GM23338 (cell line): ENCODE data around the gene SEC22A.

Source experiments
- CREB1 ChIP-seq: fragments of 250-450 bp; sonication (Bioruptor Pico); IDR thresholded peaks from 2 replicates; pipeline ENCODE4 v1.5.0; 2020; ENCODE audit warnings: low read depth, mild to moderate bottlenecking, moderate library complexity
- CTCF ChIP-seq, 2 experiments: fragments of 200-600 bp in 1 of 2; sonication (generic) in 1 of 2; conservative IDR thresholded peaks; 2 replicates each; pipeline versions ENCODE4 v1.5.1 to v1.6.1; 2016 to 2017; ENCODE audit warnings: antibody characterized with exemption in 2 of 2, low read depth in 2 of 2, mild to moderate bottlenecking in 2 of 2, moderate library complexity in 1 of 2
- ETS1 ChIP-seq: IDR thresholded peaks from 2 replicates; pipeline ENCODE4 v1.6.1; 2016; ENCODE audit warnings: antibody characterized with exemption
- EZH2 ChIP-seq: fragments of 200-600 bp; sonication (generic); IDR thresholded peaks from one replicate; pipeline ENCODE4 v1.8.0; 2017; ENCODE audit warnings: antibody characterized with exemption, mild to moderate bottlenecking, low read depth; ENCODE audit not compliant: unreplicated experiment
- EZH2phosphoT487 ChIP-seq: fragments of 200-600 bp; sonication (generic); IDR thresholded peaks from one replicate; pipeline ENCODE4 v1.8.1; 2018; ENCODE audit warnings: antibody characterized with exemption; ENCODE audit not compliant: unreplicated experiment
- JUNB ChIP-seq: IDR thresholded peaks from one replicate; pipeline ENCODE4 v1.6.1; 2016; ENCODE audit warnings: antibody characterized with exemption; ENCODE audit not compliant: unreplicated experiment
- NANOG ChIP-seq: IDR thresholded peaks from 2 replicates; pipeline ENCODE4 v1.6.1; 2016; ENCODE audit warnings: antibody characterized with exemption, borderline replicate concordance
- POLR2AphosphoS5 ChIP-seq: IDR thresholded peaks from 2 replicates; pipeline ENCODE4 v1.6.1; 2016; ENCODE audit warnings: antibody characterized with exemption, low read depth
- REST ChIP-seq: IDR thresholded peaks from one replicate; pipeline ENCODE4 v1.6.1; 2018; ENCODE audit warnings: antibody characterized with exemption; ENCODE audit not compliant: unreplicated experiment
- STAT1 ChIP-seq: IDR thresholded peaks from one replicate; pipeline ENCODE4 v1.6.1; 2016; ENCODE audit warnings: antibody characterized with exemption; ENCODE audit not compliant: unreplicated experiment
- ZNF114 ChIP-seq: fragments of 250-450 bp; sonication (Bioruptor Pico); IDR thresholded peaks from 2 replicates; pipeline ENCODE4 v1.5.0; 2020; ENCODE audit warnings: mild to moderate bottlenecking, moderate library complexity
- ZNF331 ChIP-seq: fragments of 250-450 bp; sonication (Bioruptor Pico); IDR thresholded peaks from 2 replicates; pipeline ENCODE4 v1.5.0; 2020; ENCODE audit warnings: low read depth, mild to moderate bottlenecking, moderate library complexity
- ZNF462 ChIP-seq: fragments of 250-450 bp; sonication (Bioruptor Pico); IDR thresholded peaks from 2 replicates; pipeline ENCODE4 v1.5.0; 2020; ENCODE audit warnings: mild to moderate bottlenecking, moderate library complexity

- TF ChIP-seq CTCF (conservative IDR thresholded peaks at IDR 0.05; ENCODE audit: low read depth in 2 of 2) (no peak), POLR2AphosphoS5 (no peak), REST (no peak), STAT1 (no peak), EZH2 (no peak), ZNF114 (CRISPR knock-in tag) (no peak), CREB1 (no peak), EZH2phosphoT487 (no peak), ETS1 (no peak), ZNF331 (CRISPR knock-in tag) (no peak), JUNB (no peak), NANOG (no peak), ZNF462 (CRISPR knock-in tag) (no peak)
Observed at GRCh38 chr3:123283657-123284398, 82.1 kb downstream of the SEC22A start.
